Measurements from ENCODE around the gene TLX1.

The TLX1 gene

GRCh38 chr10:101112799-101113594 lies 18.1 kb upstream of the TLX1 start:
- DNase-seq, result no peak

- DNase-seq, result no peak
Measured at GRCh38 chr10:101113890-101114403, 17.2 kb upstream of the TLX1 start.

- DNase-seq, result no peak
Measured at GRCh38 chr10:101114646-101115045, 16.5 kb upstream of the TLX1 start.

- no peak for DNase-seq
Measured at GRCh38 chr10:101116754-101117153, 14.3 kb upstream of the TLX1 start.

GRCh38 chr10:101118031-101118430 lies 13.1 kb upstream of the TLX1 start:
- no peak for DNase-seq

- DNase-seq, result no peak
Measured at GRCh38 chr10:101120520-101120883, 10.6 kb upstream of the TLX1 start.

GRCh38 chr10:101120884-101121653 lies 10.0 kb upstream of the TLX1 start:
- DNase-seq, result no peak

- DNase-seq, result no peak
Measured at GRCh38 chr10:101121654-101122031, 9.5 kb upstream of the TLX1 start.

GRCh38 chr10:101122270-101123084 lies 8.6 kb upstream of the TLX1 start:
- no peak for DNase-seq

- DNase-seq, result no peak
Measured at GRCh38 chr10:101123085-101123814, 7.8 kb upstream of the TLX1 start.

GRCh38 chr10:101123815-101124617 lies 7.1 kb upstream of the TLX1 start:
- DNase-seq, result no peak

GRCh38 chr10:101124933-101125332 lies 6.2 kb upstream of the TLX1 start:
- DNase-seq, result no peak

- DNase-seq, result no peak
Measured at GRCh38 chr10:101126684-101127628, 4.1 kb upstream of the TLX1 start.

GRCh38 chr10:101130141-101130540 lies 959 bp upstream of the TLX1 start:
- DNase-seq, result no peak

- no peak for DNase-seq
Measured at GRCh38 chr10:101131962-101132635, 999 bp downstream of the TLX1 start.

GRCh38 chr10:101132636-101133473 lies 1.8 kb downstream of the TLX1 start:
- no peak for DNase-seq

GRCh38 chr10:101133489-101134298 lies 2.6 kb downstream of the TLX1 start:
- no peak for DNase-seq
